H4 (cell line): ENCODE data around the gene DBN1. TPM values are rescaled to one million over a fixed set of nuclear protein-coding genes. Genes with fewer than 3 reads are reported as not detected.

ENCODE experiments used
- total RNA-seq: library from RNA; depleted of rRNA; stranded (reverse); fragments of >200 nt; shearing (Covaris generic); gene quantifications from 2 replicates; pipeline ENCODE4 v1.2.3, GENCODE V29; 2014; rRNA removed

Gene DBN1
- total RNA-seq, 1 experiment from 2014 or later: 140 TPM

Other genes with a start within 250 kb of the DBN1 start
- gene RAB24, start 169.9 kb downstream of the DBN1 start, total RNA-seq: 22.5 and 28.1 TPM in 2 replicates
- gene PRELID1, start 169.8 kb downstream of the DBN1 start, total RNA-seq: 487 and 500 TPM in 2 replicates
- gene MXD3, start 161.7 kb downstream of the DBN1 start, total RNA-seq: 34.7 and 74.3 TPM in 2 replicates
- 745 and 800 TPM in 2 replicates for gene LMAN2, start 122.0 kb downstream of the DBN1 start, total RNA-seq
- gene RGS14, start 115.7 kb downstream of the DBN1 start, total RNA-seq: 26.2 and 28.1 TPM in 2 replicates
- not detected in 2 replicates for gene SLC34A1, start 89.2 kb downstream of the DBN1 start, total RNA-seq
- gene PFN3, start 73.0 kb downstream of the DBN1 start, total RNA-seq: not detected in 2 replicates
- gene F12, start 64.1 kb downstream of the DBN1 start, total RNA-seq: 5.8 and 7.3 TPM in 2 replicates
- 37.7 and 51.9 TPM in 2 replicates for gene GRK6, start 47.0 kb downstream of the DBN1 start, total RNA-seq
- 28.6 and 33.7 TPM in 2 replicates for gene PRR7, start 26.8 kb downstream of the DBN1 start, total RNA-seq
- 127 and 138 TPM in 2 replicates for gene PDLIM7, start 24.0 kb upstream of the DBN1 start, total RNA-seq
- gene DOK3, start 36.2 kb upstream of the DBN1 start, total RNA-seq: 0.08 and 1.1 TPM in 2 replicates
- gene DDX41, start 43.3 kb upstream of the DBN1 start, total RNA-seq: 106 and 122 TPM in 2 replicates
- 7.5 and 14.5 TPM in 2 replicates for gene FAM193B, start 80.9 kb upstream of the DBN1 start, total RNA-seq
- gene TMED9, start 118.6 kb upstream of the DBN1 start, total RNA-seq: 151 and 191 TPM in 2 replicates
- gene B4GALT7, start 126.5 kb upstream of the DBN1 start, total RNA-seq: 35.6 and 40.4 TPM in 2 replicates